Measurements from ENCODE around the gene CYGB. TPM values are rescaled to one million over a fixed set of nuclear protein-coding genes. Genes with fewer than 3 reads are reported as not detected.
A peak's percentile ranks its signal among the peaks of the same experiment; 100 is the strongest.

Gene CYGB
- total and polyA plus RNA-seq, 2 of the 13 experiments (the other 11 are each of a cell fraction or from before 2014, with no cell fraction given) = 18.9 to 27.1 TPM

DNA sequence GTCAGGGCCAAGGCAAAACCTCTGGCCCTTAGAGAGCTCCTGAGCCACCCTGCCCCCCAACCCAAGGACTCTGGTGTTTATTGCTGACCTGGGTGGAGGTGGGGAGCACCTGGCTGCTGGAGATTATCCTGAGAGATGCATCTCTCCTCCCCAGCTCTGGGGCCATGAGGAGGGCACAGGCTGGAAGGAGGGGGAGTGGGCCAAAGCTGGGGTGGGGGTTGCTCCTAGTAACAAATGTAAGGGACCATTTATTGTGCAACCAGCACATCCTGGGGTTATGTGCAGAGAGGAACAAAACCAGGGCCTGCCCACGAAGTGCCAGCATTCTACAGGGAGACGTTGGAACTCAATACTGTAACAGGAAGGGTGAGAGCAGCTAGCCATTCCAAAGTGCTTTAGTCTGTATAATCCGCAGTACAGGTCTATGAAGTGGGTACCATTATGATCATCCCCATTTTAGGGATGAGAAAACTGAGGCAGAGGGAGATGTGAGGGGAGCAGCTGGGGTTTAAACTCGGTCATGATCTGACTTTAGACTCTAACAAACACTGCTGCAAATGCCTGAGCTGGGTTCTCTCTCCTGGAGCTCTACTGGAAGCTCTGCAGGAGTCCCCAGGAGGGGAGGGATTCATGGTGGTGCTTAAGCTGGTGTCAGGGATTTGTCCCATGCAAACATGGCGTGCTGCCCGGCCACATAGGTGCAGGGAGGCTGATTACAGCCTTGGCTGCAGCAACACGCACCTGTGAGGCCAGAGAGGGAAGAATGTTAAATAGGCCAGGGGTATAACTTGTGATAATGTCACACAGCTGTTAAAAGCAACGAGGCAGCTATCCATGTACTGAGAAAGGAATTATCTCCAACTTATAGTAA is 34.9 kb downstream of the CYGB start (continued):
- no peak for TF ChIP-seq FLYWCH1 (CRISPR knock-in tag; IDR thresholded peaks at IDR 0.05)
- peak; percentile 99 for TF ChIP-seq ZNF629 (CRISPR knock-in tag; conservative IDR thresholded peaks at IDR 0.05)
- TF ChIP-seq HNF4A (CRISPR knock-in tag; IDR thresholded peaks at IDR 0.05) = no peak
- peak; percentile 71; the same call in 1 of the 2 replicates for TF ChIP-seq RCOR2 (CRISPR knock-in tag; IDR thresholded peaks at IDR 0.05)
- TF ChIP-seq CEBPB (IDR thresholded peaks at IDR 0.05; ENCODE audit: borderline replicate concordance, low read depth, low read length) = peak; percentile 2; the same call in 1 of the 2 replicates
- no peak for TF ChIP-seq SUZ12 (IDR thresholded peaks at IDR 0.05; ENCODE audit: low read depth, low read length)
- peak; percentile 36; the same call in 1 of the 2 replicates for TF ChIP-seq CEBPG (CRISPR knock-in tag; IDR thresholded peaks at IDR 0.05)
- TF ChIP-seq MED8 (CRISPR knock-in tag; IDR thresholded peaks at IDR 0.05; ENCODE audit: insufficient replicate concordance) = peak; percentile 5
- no peak for TF ChIP-seq IKZF4 (CRISPR knock-in tag; IDR thresholded peaks at IDR 0.05; ENCODE audit: borderline replicate concordance, low read depth, not compliant biosample characterization)
- TF ChIP-seq ZNF337 (CRISPR knock-in tag; IDR thresholded peaks at IDR 0.05; ENCODE audit: borderline replicate concordance, low read depth) = no peak
- TF ChIP-seq ZNF335 (CRISPR knock-in tag; IDR thresholded peaks at IDR 0.05) = peak; percentile 27; the same call in 1 of the 2 replicates
- TF ChIP-seq MTA1 (CRISPR knock-in tag; IDR thresholded peaks at IDR 0.05; ENCODE audit: borderline replicate concordance) = no peak
- no peak for TF ChIP-seq ZBTB3 (CRISPR knock-in tag; IDR thresholded peaks at IDR 0.05; ENCODE audit: borderline replicate concordance, low read depth)
- TF ChIP-seq ZBTB7B (CRISPR knock-in tag; IDR thresholded peaks at IDR 0.05) = no peak
- TF ChIP-seq ZNF282 (IDR thresholded peaks at IDR 0.05; ENCODE audit: partially characterized antibody) = no peak
- TF ChIP-seq ZNF615 (CRISPR knock-in tag; IDR thresholded peaks at IDR 0.05; ENCODE audit: borderline replicate concordance) = no peak
- TF ChIP-seq ISL2 (CRISPR knock-in tag; IDR thresholded peaks at IDR 0.05) = no peak
- no peak for TF ChIP-seq THAP11 (CRISPR knock-in tag; IDR thresholded peaks at IDR 0.05)
- no peak for TF ChIP-seq BHLHE40 (IDR thresholded peaks at IDR 0.05; ENCODE audit: low read length)
- TF ChIP-seq LCORL (IDR thresholded peaks at IDR 0.05) = no peak
- 0 out of 2 replicates have a peak, but pooled peaks have one; percentile 3 for TF ChIP-seq LCORL (CRISPR knock-in tag; IDR thresholded peaks at IDR 0.05)
- TF ChIP-seq HOXA5 (CRISPR knock-in tag; IDR thresholded peaks at IDR 0.05) = 0 out of 2 replicates have a peak, but pooled peaks have one; percentile 36
- TF ChIP-seq SP2 (CRISPR knock-in tag; IDR thresholded peaks at IDR 0.05) = no peak
- peak; percentile 86 for TF ChIP-seq KDM1A (CRISPR knock-in tag; IDR thresholded peaks at IDR 0.05)
- no peak for TF ChIP-seq U2AF2 (IDR thresholded peaks at IDR 0.05; ENCODE audit: low read depth, low read length)
- no peak for TF ChIP-seq ZNF44 (CRISPR knock-in tag; IDR thresholded peaks at IDR 0.05)
- no peak for TF ChIP-seq ZFP62 (CRISPR knock-in tag; IDR thresholded peaks at IDR 0.05)
- TF ChIP-seq, protein P1, sequence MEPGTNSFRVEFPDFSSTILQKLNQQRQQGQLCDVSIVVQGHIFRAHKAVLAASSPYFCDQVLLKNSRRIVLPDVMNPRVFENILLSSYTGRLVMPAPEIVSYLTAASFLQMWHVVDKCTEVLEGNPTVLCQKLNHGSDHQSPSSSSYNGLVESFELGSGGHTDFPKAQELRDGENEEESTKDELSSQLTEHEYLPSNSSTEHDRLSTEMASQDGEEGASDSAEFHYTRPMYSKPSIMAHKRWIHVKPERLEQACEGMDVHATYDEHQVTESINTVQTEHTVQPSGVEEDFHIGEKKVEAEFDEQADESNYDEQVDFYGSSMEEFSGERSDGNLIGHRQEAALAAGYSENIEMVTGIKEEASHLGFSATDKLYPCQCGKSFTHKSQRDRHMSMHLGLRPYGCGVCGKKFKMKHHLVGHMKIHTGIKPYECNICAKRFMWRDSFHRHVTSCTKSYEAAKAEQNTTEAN (CRISPR knock-in tag; conservative IDR thresholded peaks at IDR 0.05) = no peak
- peak; percentile 85; the same call in 1 of the 2 replicates for TF ChIP-seq CHD4 (IDR thresholded peaks at IDR 0.05; ENCODE audit: borderline replicate concordance, low read length)
- no peak for TF ChIP-seq ZNF292 (CRISPR knock-in tag; IDR thresholded peaks at IDR 0.05; ENCODE audit: borderline replicate concordance, low read depth)
- no peak for TF ChIP-seq ZNF556 (CRISPR knock-in tag; IDR thresholded peaks at IDR 0.05; ENCODE audit: borderline replicate concordance)
